Fibroblast of the conjunctiva (primary cell): ENCODE measurements around the gene HLA-DRA.

Experiments used
- DNase-seq: peaks from one replicate; pipeline ENCODE4 v3.0.0-alpha.2; 2010; ENCODE audit warnings: low read depth

Gene HLA-DRA

GRCh38 chr6:32439602-32440214, at the start of gene HLA-DRA:
Gene HLA-DRA (plus strand): TSS chr6:32439887. CDS start chr6:32439951, 64 bp downstream.
- DNase-seq = peak; percentile 21

GRCh38 chr6:32391505-32391904, 48.2 kb upstream of the HLA-DRA start:
- DNase-seq = no peak

- DNase-seq = peak; percentile 65
Measured at GRCh38 chr6:32393665-32394420, 45.8 kb upstream of the HLA-DRA start.

GRCh38 chr6:32396028-32396427, 43.7 kb upstream of the HLA-DRA start:
- no peak for DNase-seq

GRCh38 chr6:32397252-32397920, 42.3 kb upstream of the HLA-DRA start:
- no peak for DNase-seq

GRCh38 chr6:32401284-32401963, 38.3 kb upstream of the HLA-DRA start:
- no peak for DNase-seq

GRCh38 chr6:32402812-32403211, 36.9 kb upstream of the HLA-DRA start:
- DNase-seq = no peak

GRCh38 chr6:32405656-32406055, 34.0 kb upstream of the HLA-DRA start:
- DNase-seq = no peak

GRCh38 chr6:32406197-32406596, 33.5 kb upstream of the HLA-DRA start:
- no peak for DNase-seq

GRCh38 chr6:32406857-32407256, 32.8 kb upstream of the HLA-DRA start, which contains the start of gene BTNL2:
Gene BTNL2 (minus strand): TSS chr6:32407181. CDS start chr6:32407123, 58 bp downstream.
- no peak for DNase-seq

- DNase-seq = no peak
Measured at GRCh38 chr6:32410906-32411305, 28.8 kb upstream of the HLA-DRA start.

GRCh38 chr6:32411566-32412327, 27.9 kb upstream of the HLA-DRA start:
- DNase-seq = no peak

- peak; percentile 65 for DNase-seq
Measured at GRCh38 chr6:32413427-32414047, 26.1 kb upstream of the HLA-DRA start.

- DNase-seq = peak; percentile 48
Measured at GRCh38 chr6:32415521-32416019, 24.1 kb upstream of the HLA-DRA start.

- DNase-seq = no peak
Measured at GRCh38 chr6:32416036-32416435, 23.7 kb upstream of the HLA-DRA start.

GRCh38 chr6:32424589-32425300, 14.9 kb upstream of the HLA-DRA start:
- DNase-seq = no peak

GRCh38 chr6:32426338-32426737, 13.3 kb upstream of the HLA-DRA start:
- DNase-seq = no peak

GRCh38 chr6:32427218-32427617, 12.5 kb upstream of the HLA-DRA start:
- DNase-seq = no peak

- no peak for DNase-seq
Measured at GRCh38 chr6:32427934-32428474, 11.7 kb upstream of the HLA-DRA start.

GRCh38 chr6:32430179-32430578, 9.5 kb upstream of the HLA-DRA start:
- DNase-seq = no peak
